GM23338 (cell line): ENCODE data around the gene NOVA1. TPM values are rescaled to one million over a fixed set of nuclear protein-coding genes. Genes with fewer than 3 reads are reported as not detected.

ENCODE experiments used
- ATAC-seq: fragments of 200-7000 bp; cut with Tn5 transposase; 3 replicates; pipeline ENCODE4 v1.9.1; 2020
- DNase-seq: peaks from one replicate; pipeline ENCODE4 v3.0.0-alpha.2; 2015; ENCODE audit warnings: low spot score
- H2AFZ ChIP-seq: fragments of 200-600 bp; sonication (generic); 2 replicates; pipeline ENCODE4 v1.8.0; 2016; ENCODE audit warnings: antibody characterized with exemption, mild to moderate bottlenecking, moderate library complexity
- H3F3A ChIP-seq: fragments of 200-600 bp; sonication (generic); replicated peaks from 2 replicates; pipeline ENCODE4 v1.8.0; 2017; ENCODE audit warnings: antibody characterized with exemption, mixed run types, low read depth
- H3K27ac ChIP-seq: fragments of 200-600 bp; sonication (generic); 2 replicates; pipeline ENCODE4 v1.6.1; 2016; ENCODE audit warnings: low read depth
- H3K27me3 ChIP-seq: fragments of 200-600 bp; sonication (generic); 2 replicates; pipeline ENCODE4 v1.8.0; 2016; ENCODE audit warnings: mild to moderate bottlenecking, mixed run types, moderate library complexity; ENCODE audit not compliant: insufficient read depth
- H3K36me3 ChIP-seq: fragments of 200-600 bp; sonication (generic); 2 replicates; pipeline ENCODE4 v1.8.0; 2016; ENCODE audit warnings: mild to moderate bottlenecking; ENCODE audit not compliant: insufficient read depth
- H3K4me1 ChIP-seq: fragments of 200-600 bp; sonication (generic); 2 replicates; pipeline ENCODE4 v1.8.0; 2016; ENCODE audit warnings: mild to moderate bottlenecking, moderate library complexity; ENCODE audit not compliant: insufficient read depth
- H3K4me2 ChIP-seq: fragments of 200-600 bp; sonication (generic); 2 replicates; pipeline ENCODE4 v1.7.1; 2017; ENCODE audit warnings: mixed run types
- H3K4me3 ChIP-seq: fragments of 200-600 bp; sonication (generic); 2 replicates; pipeline ENCODE4 v1.6.1; 2016; ENCODE audit warnings: mixed run types
- H3K79me2 ChIP-seq: fragments of 200-600 bp; sonication (generic); replicated peaks from 2 replicates; pipeline ENCODE4 v1.8.0; 2017; ENCODE audit warnings: mild to moderate bottlenecking; ENCODE audit not compliant: insufficient read depth
- H3K9me2 ChIP-seq: fragments of 200-600 bp; sonication (generic); 2 replicates; pipeline ENCODE4 v1.8.0; 2017; ENCODE audit not compliant: insufficient read depth
- H4K20me1 ChIP-seq: fragments of 200-600 bp; sonication (generic); replicated peaks from 2 replicates; pipeline ENCODE4 v1.8.0; 2017; ENCODE audit warnings: mild to moderate bottlenecking; ENCODE audit not compliant: insufficient read depth
- H3K27ac Mint-ChIP-seq: 2 replicates; pipeline ENCODE4 v1.8.0; 2020; ENCODE audit warnings: inconsistent platforms, mild to moderate bottlenecking, moderate library complexity, mixed read lengths
- H3K27me3 Mint-ChIP-seq: 3 replicates; pipeline ENCODE4 v1.8.0; 2022; ENCODE audit warnings: low read depth, mild to moderate bottlenecking, moderate library complexity, mixed read lengths, inconsistent platforms; ENCODE audit not compliant: insufficient read depth, poor library complexity
- H3K36me3 Mint-ChIP-seq: 3 replicates; pipeline ENCODE4 v1.8.0; 2021; ENCODE audit warnings: low read depth, mild to moderate bottlenecking, inconsistent platforms, moderate library complexity, mixed read lengths
- H3K4me1 Mint-ChIP-seq: 3 replicates; pipeline ENCODE4 v1.8.0; 2020; ENCODE audit warnings: mild to moderate bottlenecking, inconsistent platforms, mixed read lengths
- H3K4me3 Mint-ChIP-seq: 3 replicates; pipeline ENCODE4 v1.8.0; 2021; ENCODE audit warnings: moderate library complexity, mild to moderate bottlenecking, inconsistent platforms, mixed read lengths
- H3K9me3 Mint-ChIP-seq: 3 replicates; pipeline ENCODE4 v1.8.0; 2020; ENCODE audit warnings: moderate library complexity, mild to moderate bottlenecking, inconsistent platforms, mixed read lengths
- CREB1 ChIP-seq: fragments of 250-450 bp; sonication (Bioruptor Pico); IDR thresholded peaks from 2 replicates; pipeline ENCODE4 v1.5.0; 2020; ENCODE audit warnings: low read depth, mild to moderate bottlenecking, moderate library complexity
- ETS1 ChIP-seq: IDR thresholded peaks from 2 replicates; pipeline ENCODE4 v1.6.1; 2016; ENCODE audit warnings: antibody characterized with exemption
- EZH2 ChIP-seq: fragments of 200-600 bp; sonication (generic); IDR thresholded peaks from one replicate; pipeline ENCODE4 v1.8.0; 2017; ENCODE audit warnings: antibody characterized with exemption, mild to moderate bottlenecking, low read depth; ENCODE audit not compliant: unreplicated experiment
- EZH2phosphoT487 ChIP-seq: fragments of 200-600 bp; sonication (generic); IDR thresholded peaks from one replicate; pipeline ENCODE4 v1.8.1; 2018; ENCODE audit warnings: antibody characterized with exemption; ENCODE audit not compliant: unreplicated experiment
- JUNB ChIP-seq: IDR thresholded peaks from one replicate; pipeline ENCODE4 v1.6.1; 2016; ENCODE audit warnings: antibody characterized with exemption; ENCODE audit not compliant: unreplicated experiment
- NANOG ChIP-seq: IDR thresholded peaks from 2 replicates; pipeline ENCODE4 v1.6.1; 2016; ENCODE audit warnings: antibody characterized with exemption, borderline replicate concordance
- POLR2AphosphoS5 ChIP-seq: IDR thresholded peaks from 2 replicates; pipeline ENCODE4 v1.6.1; 2016; ENCODE audit warnings: antibody characterized with exemption, low read depth
- REST ChIP-seq: IDR thresholded peaks from one replicate; pipeline ENCODE4 v1.6.1; 2018; ENCODE audit warnings: antibody characterized with exemption; ENCODE audit not compliant: unreplicated experiment
- STAT1 ChIP-seq: IDR thresholded peaks from one replicate; pipeline ENCODE4 v1.6.1; 2016; ENCODE audit warnings: antibody characterized with exemption; ENCODE audit not compliant: unreplicated experiment
- ZNF331 ChIP-seq: fragments of 250-450 bp; sonication (Bioruptor Pico); IDR thresholded peaks from 2 replicates; pipeline ENCODE4 v1.5.0; 2020; ENCODE audit warnings: low read depth, mild to moderate bottlenecking, moderate library complexity
- polyA plus RNA-seq: library from polyadenylated mRNA; unstranded; fragments of >200 nt; fragmentation: Nextera tagmentation; extraction: Ambion mirVana; gene quantifications from 2 replicates; pipeline ENCODE4 v1.2.1, GENCODE V29; 2016
- total RNA-seq: library from RNA; depleted of rRNA; stranded (reverse); fragments of >200 nt; shearing (Covaris generic); gene quantifications from 2 replicates; pipeline ENCODE4 v1.2.3, GENCODE V29; 2014
- TF ChIP-seq, protein P1 (sequence below), 2 experiments: fragments of 200-600 bp in 1 of 2; sonication (generic) in 1 of 2; conservative IDR thresholded peaks; 2 replicates each; pipeline versions ENCODE4 v1.5.1 to v1.6.1; 2016 to 2017; ENCODE audit warnings: antibody characterized with exemption in 2 of 2, low read depth in 2 of 2, mild to moderate bottlenecking in 2 of 2, moderate library complexity in 1 of 2

Gene NOVA1
- total and polyA plus RNA-seq, 2 experiments from 2014 or later = 8.1 to 11.6 TPM

DNA sequence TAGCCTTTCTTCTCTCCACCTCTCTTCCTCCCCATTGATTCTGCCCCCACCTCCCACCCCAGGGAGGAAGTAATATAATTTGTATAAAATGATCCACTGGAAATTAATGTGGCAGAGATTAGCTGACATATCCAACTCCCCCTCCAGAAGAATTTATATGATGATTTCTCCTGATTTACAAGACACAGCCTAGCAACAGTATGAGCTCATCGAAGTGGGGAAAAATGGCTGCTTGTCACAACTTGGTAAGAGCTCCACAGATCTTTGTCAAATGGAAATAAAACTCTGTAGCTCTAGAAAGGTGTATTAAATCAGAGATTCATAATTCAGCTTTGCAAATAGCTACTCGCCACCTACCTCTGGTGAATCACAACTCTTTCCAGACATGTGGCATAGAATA is 195.7 kb downstream of the NOVA1 start (continued):
- TF ChIP-seq REST = no peak
- no peak for TF ChIP-seq POLR2AphosphoS5
- TF ChIP-seq ZNF331 (CRISPR knock-in tag) = no peak
- TF ChIP-seq ETS1 = no peak
- no peak for TF ChIP-seq STAT1
- no peak for TF ChIP-seq JUNB
- TF ChIP-seq, protein P1, sequence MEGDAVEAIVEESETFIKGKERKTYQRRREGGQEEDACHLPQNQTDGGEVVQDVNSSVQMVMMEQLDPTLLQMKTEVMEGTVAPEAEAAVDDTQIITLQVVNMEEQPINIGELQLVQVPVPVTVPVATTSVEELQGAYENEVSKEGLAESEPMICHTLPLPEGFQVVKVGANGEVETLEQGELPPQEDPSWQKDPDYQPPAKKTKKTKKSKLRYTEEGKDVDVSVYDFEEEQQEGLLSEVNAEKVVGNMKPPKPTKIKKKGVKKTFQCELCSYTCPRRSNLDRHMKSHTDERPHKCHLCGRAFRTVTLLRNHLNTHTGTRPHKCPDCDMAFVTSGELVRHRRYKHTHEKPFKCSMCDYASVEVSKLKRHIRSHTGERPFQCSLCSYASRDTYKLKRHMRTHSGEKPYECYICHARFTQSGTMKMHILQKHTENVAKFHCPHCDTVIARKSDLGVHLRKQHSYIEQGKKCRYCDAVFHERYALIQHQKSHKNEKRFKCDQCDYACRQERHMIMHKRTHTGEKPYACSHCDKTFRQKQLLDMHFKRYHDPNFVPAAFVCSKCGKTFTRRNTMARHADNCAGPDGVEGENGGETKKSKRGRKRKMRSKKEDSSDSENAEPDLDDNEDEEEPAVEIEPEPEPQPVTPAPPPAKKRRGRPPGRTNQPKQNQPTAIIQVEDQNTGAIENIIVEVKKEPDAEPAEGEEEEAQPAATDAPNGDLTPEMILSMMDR (conservative IDR thresholded peaks at IDR 0.05; ENCODE audit: low read depth in 2 of 2) = no peak
- no peak for TF ChIP-seq NANOG
- TF ChIP-seq EZH2phosphoT487 = no peak
- TF ChIP-seq EZH2 = no peak

GRCh38 chr14:26401179-26401968 is 196.5 kb downstream of the NOVA1 start:
- H3K9me3 Mint-ChIP-seq = no peaks in the 10 kb centered on the region
- Histone ChIP-seq H3K4me3 (no peak overlapping the region), H4K20me1 (no peaks in the 10 kb centered on the region), H3K27me3 (no peaks in the 10 kb centered on the region), H2AFZ (no peak overlapping the region; the same call in none of the 2 replicates), H3K79me2 (no peaks in the 10 kb centered on the region), H3K4me1 (peaks cover 4% of the 10 kb centered on the region), H3K36me3 (no peaks in the 10 kb centered on the region), H3K9me2 (no peaks in the 10 kb centered on the region), H3F3A (no peaks in the 10 kb centered on the region), H3K27ac (no peak overlapping the region), H3K4me2 (no peak overlapping the region)
- no peak overlapping the region for H3K4me3 Mint-ChIP-seq
- no peak for DNase-seq
- TF ChIP-seq CREB1 (CRISPR knock-in tag) (no peak), ETS1 (no peak), JUNB (no peak)
- no peaks in the 10 kb centered on the region for H3K36me3 Mint-ChIP-seq
- no peak overlapping the region for H3K27ac Mint-ChIP-seq
- no peak for ATAC-seq
- peaks cover 24% of the 10 kb centered on the region for H3K4me1 Mint-ChIP-seq
- no peaks in the 10 kb centered on the region for H3K27me3 Mint-ChIP-seq
